Esophagus (tissue), 2 donors: Measurements from ENCODE around the gene ADI1. TPM values are rescaled to one million over a fixed set of nuclear protein-coding genes. Genes with fewer than 3 reads are reported as not detected.

Experiments
- H3K27ac ChIP-seq, 2 donors: one replicate each; pipeline ENCODE4 v1.5.1; 2013; ENCODE audit warnings: low read depth in 2 of 2, mild to moderate bottlenecking in 2 of 2, inconsistent platforms in 1 of 2, low read length in 1 of 2, moderate library complexity in 1 of 2
- H3K27me3 ChIP-seq, 2 donors: one replicate each; pipeline ENCODE4 v1.6.1; 2013; ENCODE audit warnings: low read length in 2 of 2, control low read depth in 1 of 2, mild to moderate bottlenecking in 1 of 2; ENCODE audit not compliant: insufficient read depth in 2 of 2, control insufficient read depth in 1 of 2
- H3K36me3 ChIP-seq, 2 donors: one replicate each; pipeline ENCODE4 v1.6.1; 2013; ENCODE audit warnings: low read length in 1 of 2; ENCODE audit not compliant: control insufficient read depth in 2 of 2, insufficient read depth in 2 of 2
- H3K4me1 ChIP-seq, 2 donors: one replicate each; pipeline ENCODE4 v1.6.1; 2013; ENCODE audit warnings: low read length in 1 of 2; ENCODE audit not compliant: control insufficient read depth in 2 of 2, insufficient read depth in 2 of 2
- H3K4me3 ChIP-seq, 2 donors: one replicate each; pipeline ENCODE4 v1.5.1; 2013; ENCODE audit warnings: low read length in 2 of 2, mild to moderate bottlenecking in 2 of 2, low read depth in 1 of 2, moderate library complexity in 1 of 2
- H3K9me3 ChIP-seq, 2 donors: one replicate each; pipeline ENCODE4 v1.6.1; 2013; ENCODE audit warnings: mild to moderate bottlenecking in 2 of 2, low read depth in 1 of 2, low read length in 1 of 2, moderate library complexity in 1 of 2; ENCODE audit not compliant: control insufficient read depth in 2 of 2, insufficient read depth in 1 of 2
- WGBS, 2 donors: extraction: QIAGEN DNeasy Blood & Tissue Kit; methylation state at CpG; one replicate each; pipeline ENCODE4 v1.1.7; 2013; 5-methylcytosine and 5-hydroxymethylcytosine counted together
- polyA plus RNA-seq, 2 donors: library from polyadenylated mRNA; stranded (reverse); fragments of 200-250 nt; gene quantifications; one replicate each; pipeline ENCODE4 v1.2.3, GENCODE V29; 2013
- donor health status: healthy with polysubstance abuse.
- donor health status: Bipolar disorder and iron deficiency.

ADI1 gene
- polyA plus RNA-seq, 2 donors = 25.7 to 41.8 TPM

DNA sequence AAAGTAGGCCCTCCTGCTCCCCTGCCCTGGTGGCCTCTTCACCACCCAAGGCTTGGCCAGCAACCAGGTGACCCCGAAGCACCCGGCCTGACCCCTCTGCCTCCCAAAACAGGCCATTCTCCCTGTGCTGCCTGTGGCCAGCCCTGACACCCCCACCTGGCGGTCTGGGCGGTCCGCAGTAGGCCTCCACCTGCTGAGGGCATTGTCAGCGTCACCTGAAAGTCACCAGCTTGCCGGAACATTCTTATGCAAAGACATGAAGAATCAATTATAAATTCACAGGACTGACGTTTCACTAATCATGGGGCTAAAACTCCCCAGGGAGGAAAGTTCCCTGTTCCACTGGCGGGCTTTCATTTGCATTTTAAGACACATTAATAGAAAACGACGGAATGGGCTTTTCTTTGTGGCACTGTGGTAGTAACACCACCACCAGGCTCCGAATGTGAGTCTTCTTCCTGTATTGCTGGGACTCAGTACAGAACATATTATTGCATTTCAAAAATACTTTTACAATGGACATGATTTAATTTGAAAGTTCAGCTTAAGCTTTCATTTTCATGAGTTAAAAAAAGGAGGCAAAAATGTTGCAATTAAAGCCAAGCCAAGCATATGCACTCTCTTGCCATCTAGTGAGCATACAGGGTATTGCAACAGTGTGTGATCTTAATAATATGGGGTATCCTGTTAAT is 57.4 kb downstream of the ADI1 start:
- Histone ChIP-seq H3K4me1 (peaks cover 0 to 8% of the 10 kb centered on the region in 2 donors), H3K36me3 (peaks cover 5 to 50% of the 10 kb centered on the region in 2 donors), H3K4me3 (no peak overlapping the region), H3K27ac (peak overlapping the region in 1 of 2 donors; percentile 3), H3K27me3 (no peaks in the 10 kb centered on the region), H3K9me3 (no peaks in the 10 kb centered on the region)
- 65 to 69% methylated on average over 12 of the region's 12 CpGs for WGBS, 2 donors

GRCh38 chr2:3460831-3461800 is 58.2 kb downstream of the ADI1 start:
- no peak overlapping the region for H3K27ac ChIP-seq
- H3K4me3 ChIP-seq = no peak overlapping the region
- H3K27me3 ChIP-seq = no peaks in the 10 kb centered on the region
- 83 to 86% methylated on average over 38 of the region's 38 CpGs for WGBS, 2 donors
- H3K9me3 ChIP-seq = no peaks in the 10 kb centered on the region
- peaks cover 0 to 8% of the 10 kb centered on the region in 2 donors for H3K4me1 ChIP-seq
- H3K36me3 ChIP-seq = peaks cover 5 to 50% of the 10 kb centered on the region in 2 donors

DNA sequence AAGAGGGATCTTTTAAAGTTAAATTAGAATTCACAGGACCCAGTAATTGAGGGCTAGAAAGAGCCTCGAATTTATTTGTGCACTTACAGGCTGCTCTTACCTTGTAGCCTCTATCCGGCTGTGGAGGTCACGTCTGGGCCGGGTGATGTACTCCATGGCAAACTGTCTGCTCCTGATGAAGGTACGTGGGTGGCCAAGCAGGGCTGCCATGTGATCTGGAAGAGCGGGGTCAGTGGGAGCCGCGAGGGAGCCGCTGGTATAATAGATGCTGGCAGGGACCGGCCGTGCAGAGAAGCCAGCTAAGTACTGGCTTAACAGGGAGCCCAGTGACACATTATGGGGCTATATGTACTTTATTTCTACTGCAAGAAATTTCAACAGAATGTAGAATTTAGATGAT is 59.2 kb downstream of the ADI1 start:
- Histone ChIP-seq H3K4me3 (no peak overlapping the region), H3K27me3 (no peaks in the 10 kb centered on the region), H3K36me3 (peaks cover 5 to 45% of the 10 kb centered on the region in 2 donors), H3K4me1 (peaks cover 0 to 8% of the 10 kb centered on the region in 2 donors), H3K27ac (no peak overlapping the region), H3K9me3 (no peaks in the 10 kb centered on the region)
- 87 to 91% methylated on average over 11 of the region's 11 CpGs for WGBS, 2 donors

GRCh38 chr2:3459185-3460015 is 59.9 kb downstream of the ADI1 start:
- Histone ChIP-seq H3K27me3 (no peaks in the 10 kb centered on the region), H3K27ac (no peak overlapping the region), H3K9me3 (no peaks in the 10 kb centered on the region), H3K4me1 (peaks cover 0 to 8% of the 10 kb centered on the region in 2 donors), H3K4me3 (no peak overlapping the region), H3K36me3 (peaks cover 5 to 42% of the 10 kb centered on the region in 2 donors)
- whole genome bisulfite sequencing, 2 donors = 75 to 87% methylated on average over 25 of the region's 25 CpGs

DNA sequence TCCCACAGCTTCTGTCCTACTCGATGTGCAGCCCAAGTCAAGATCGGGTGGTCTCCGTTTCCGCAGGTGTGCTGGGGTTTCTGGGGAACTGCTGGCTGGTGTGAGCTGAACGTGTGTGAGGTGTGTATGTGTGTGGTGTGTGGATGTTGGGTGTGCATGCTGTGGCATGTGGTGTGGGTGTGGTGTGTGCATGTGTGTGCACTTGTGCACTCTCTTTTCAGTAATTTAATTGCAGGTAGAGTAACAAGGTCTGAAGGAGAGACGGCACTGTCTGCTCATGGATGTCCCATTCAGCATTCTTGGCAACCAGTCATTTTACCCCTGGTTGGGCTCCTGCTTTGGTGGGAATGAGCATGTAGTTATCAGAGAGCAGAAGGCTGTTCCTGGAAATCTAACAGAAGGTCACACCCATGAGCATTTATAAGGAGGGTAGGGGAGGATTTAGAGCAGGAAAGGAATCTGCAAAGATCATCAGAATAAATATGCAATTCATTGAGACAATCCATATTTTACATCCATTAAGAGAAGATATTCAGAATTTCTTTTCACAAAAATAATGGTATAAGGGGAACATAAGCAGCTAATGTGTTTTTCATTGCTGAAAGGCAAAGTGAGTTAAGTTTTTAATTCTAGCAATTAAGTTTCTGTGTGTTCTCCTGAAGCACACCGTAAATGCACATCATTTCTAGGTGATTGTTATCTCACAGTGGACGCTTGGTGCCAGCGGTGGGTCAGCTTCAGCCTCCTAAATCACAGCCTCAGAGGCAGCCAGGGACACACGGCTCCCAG is 60.7 kb downstream of the ADI1 start:
- Histone ChIP-seq H3K27me3 (no peaks in the 10 kb centered on the region), H3K9me3 (no peaks in the 10 kb centered on the region), H3K4me3 (no peak overlapping the region), H3K27ac (no peak overlapping the region), H3K4me1 (peaks cover 0 to 8% of the 10 kb centered on the region in 2 donors), H3K36me3 (peaks cover 5 to 39% of the 10 kb centered on the region in 2 donors)
- 80 to 86% methylated on average over 10 of the region's 10 CpGs for WGBS, 2 donors

DNA sequence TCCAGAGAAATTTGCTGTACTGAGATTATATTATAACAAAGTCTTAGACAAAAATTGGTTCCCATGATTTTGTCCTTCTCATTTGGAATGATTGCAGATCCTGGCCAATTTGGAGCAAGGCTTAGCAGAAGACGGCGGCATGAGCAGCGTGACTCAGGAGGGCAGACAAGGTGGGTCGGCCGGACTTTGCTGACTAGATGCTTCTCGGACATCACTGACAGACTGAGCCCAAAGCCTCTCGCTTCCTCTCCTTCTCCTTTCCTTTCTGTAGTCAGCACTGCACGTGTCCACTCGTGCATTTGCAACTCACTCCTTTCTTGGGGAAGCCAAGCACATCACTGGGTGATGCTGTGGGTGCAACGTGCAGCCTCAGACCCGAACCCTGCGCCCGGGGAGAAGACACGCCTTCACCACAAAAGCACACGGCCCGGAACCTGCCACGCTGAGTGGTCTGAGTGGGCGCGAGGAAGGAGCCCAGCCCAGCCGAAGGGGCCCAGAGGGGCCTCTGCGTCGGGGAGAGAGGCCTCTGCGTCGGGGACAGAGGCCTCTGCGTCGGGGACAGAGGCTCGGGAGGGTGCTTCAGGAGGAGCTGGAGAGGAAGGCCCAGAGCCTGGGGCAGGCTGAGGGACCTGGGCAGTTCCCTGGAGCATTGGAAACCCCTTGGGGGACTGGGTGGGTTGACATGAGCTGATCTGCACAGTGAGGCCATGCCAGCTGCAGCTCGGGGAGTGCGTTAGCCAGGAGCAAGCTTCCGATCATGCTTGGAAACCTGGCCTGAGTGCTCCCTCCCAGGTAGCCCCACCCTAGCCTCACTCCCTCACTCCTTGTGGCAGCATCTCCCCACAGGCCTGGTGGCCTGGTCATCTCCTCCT is 61.6 kb downstream of the ADI1 start:
- H3K36me3 ChIP-seq = peaks cover 5 to 39% of the 10 kb centered on the region in 2 donors
- WGBS, 2 donors = 88 to 93% methylated on average over 30 of the region's 30 CpGs

GRCh38 chr2:3456125-3456524 is 63.2 kb downstream of the ADI1 start:
- peaks cover 0 to 8% of the 10 kb centered on the region in 2 donors for H3K4me1 ChIP-seq
- peaks cover 7 to 36% of the 10 kb centered on the region in 2 donors for H3K36me3 ChIP-seq
- H3K4me3 ChIP-seq = no peak overlapping the region
- no peak overlapping the region for H3K27ac ChIP-seq
- no peaks in the 10 kb centered on the region for H3K9me3 ChIP-seq
- WGBS, 2 donors = 95% methylated on average over 14 of the region's 14 CpGs
- H3K27me3 ChIP-seq = no peaks in the 10 kb centered on the region

More for the DNA sequence above, 61.6 kb downstream of the ADI1 start:
- no peaks in the 10 kb centered on the region for H3K9me3 ChIP-seq
- peaks cover 0 to 8% of the 10 kb centered on the region in 2 donors for H3K4me1 ChIP-seq
- no peak overlapping the region for H3K27ac ChIP-seq
- H3K4me3 ChIP-seq = no peak overlapping the region
- H3K27me3 ChIP-seq = no peaks in the 10 kb centered on the region

- Histone ChIP-seq H3K4me3 (no peak overlapping the region), H3K4me1 (peaks cover 0 to 8% of the 10 kb centered on the region in 2 donors), H3K36me3 (peaks cover 7 to 30% of the 10 kb centered on the region in 2 donors), H3K9me3 (no peaks in the 10 kb centered on the region), H3K27me3 (no peaks in the 10 kb centered on the region), H3K27ac (no peak overlapping the region)
- 97 to 98% methylated on average over 22 of the region's 22 CpGs for WGBS, 2 donors
Observed at GRCh38 chr2:3454802-3455201, 64.5 kb downstream of the ADI1 start.
